GM19238 (cell line): ENCODE results near the gene NFIA.

ENCODE experiments used
- DNase-seq: peaks from one replicate; pipeline ENCODE4 v3.0.0; 2011; ENCODE audit warnings: low spot score; ENCODE audit not compliant: insufficient read length

Gene NFIA

GRCh38 chr1:61083807-61084440 is 1.6 kb downstream of the NFIA start:
- DNase-seq, result no peak

DNA sequence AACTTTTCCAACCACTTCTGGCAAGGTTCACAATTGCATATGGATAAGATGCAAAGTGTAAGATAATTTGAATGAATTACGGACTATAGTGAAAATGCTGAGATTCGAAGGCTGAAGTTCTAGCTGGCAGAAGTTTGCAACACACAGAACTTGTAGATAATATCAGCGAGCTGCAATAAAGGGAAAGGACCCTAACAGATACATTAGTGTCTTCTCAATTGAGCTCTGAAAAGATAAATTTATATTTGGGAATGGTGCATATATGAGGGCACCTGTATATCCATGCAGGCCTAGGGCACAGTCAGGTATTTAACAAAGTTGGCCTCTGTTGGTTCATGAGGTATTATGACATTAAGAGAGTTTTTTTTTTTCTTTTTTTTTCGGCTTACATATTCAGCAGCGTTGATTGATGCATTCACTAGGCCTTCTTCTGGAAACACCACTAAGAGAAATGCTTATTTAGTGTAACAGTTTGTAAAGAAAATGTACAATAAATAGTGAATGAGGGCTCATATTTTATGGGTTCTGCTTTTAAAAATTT is 2.2 kb downstream of the NFIA start:
- DNase-seq, result no peak

DNA sequence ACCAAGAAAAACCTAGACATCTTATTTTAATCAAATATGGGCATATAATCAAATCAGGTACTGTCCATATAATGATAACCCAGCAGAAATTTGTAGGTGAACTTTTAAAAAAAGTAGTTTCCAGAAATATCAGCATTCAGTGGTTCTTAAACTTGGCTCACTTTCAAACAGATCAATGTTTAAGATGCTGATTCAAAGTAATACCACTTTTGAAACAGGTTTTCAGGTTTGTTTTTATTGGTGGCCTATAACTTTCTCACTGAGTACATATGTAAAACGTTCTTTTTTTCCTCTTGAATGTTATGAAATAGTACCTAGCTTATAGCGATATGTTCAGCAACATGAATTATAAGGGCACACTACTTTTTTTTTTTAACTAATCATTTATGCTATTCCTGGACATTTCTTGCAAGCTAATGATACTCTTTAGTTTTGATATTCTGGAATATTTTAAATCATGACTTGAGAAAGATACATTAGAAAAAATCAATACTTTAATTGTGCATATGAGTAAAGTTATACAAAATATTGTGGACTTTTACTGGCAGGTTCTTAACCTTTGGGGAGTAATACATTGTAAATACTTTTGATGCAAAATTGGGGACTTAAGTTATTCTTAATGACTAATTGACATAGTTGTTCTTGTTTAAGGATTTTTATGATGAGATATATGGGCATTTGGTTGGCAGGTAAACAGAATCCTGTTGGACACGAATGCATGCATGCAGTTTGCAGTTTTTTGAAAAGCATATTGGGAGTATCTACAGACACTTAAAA is 3.0 kb downstream of the NFIA start:
- no peak for DNase-seq

GRCh38 chr1:61085983-61086644 is 3.8 kb downstream of the NFIA start:
- DNase-seq, result no peak

- no peak for DNase-seq
Measured at GRCh38 chr1:61087571-61087970, 5.2 kb downstream of the NFIA start.

DNA sequence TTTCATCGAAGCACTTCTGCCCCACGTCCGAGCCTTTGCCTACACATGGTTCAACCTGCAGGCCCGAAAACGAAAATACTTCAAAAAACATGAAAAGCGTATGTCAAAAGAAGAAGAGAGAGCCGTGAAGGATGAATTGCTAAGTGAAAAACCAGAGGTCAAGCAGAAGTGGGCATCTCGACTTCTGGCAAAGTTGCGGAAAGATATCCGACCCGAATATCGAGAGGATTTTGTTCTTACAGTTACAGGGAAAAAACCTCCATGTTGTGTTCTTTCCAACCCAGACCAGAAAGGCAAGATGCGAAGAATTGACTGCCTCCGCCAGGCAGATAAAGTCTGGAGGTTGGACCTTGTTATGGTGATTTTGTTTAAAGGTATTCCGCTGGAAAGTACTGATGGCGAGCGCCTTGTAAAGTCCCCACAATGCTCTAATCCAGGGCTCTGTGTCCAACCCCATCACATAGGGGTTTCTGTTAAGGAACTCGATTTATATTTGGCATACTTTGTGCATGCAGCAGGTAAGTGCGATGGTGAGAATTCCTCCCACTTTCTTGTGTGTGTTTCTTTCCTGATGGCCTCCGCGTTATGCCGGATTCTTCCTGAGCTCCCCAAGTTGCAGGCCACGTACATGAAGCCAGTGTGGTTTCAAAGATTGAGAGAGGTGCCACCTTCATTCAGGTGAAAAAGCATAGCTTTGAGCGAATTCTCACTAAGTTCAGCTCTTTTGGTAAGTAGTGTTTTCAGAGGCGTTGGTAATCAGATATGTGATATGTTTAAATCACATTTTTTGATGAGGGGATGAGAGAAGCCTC is 6.0 kb downstream of the NFIA start:
- no peak for DNase-seq

- no peak for DNase-seq
Measured at GRCh38 chr1:61089338-61089737, 7.0 kb downstream of the NFIA start.

- no peak for DNase-seq
Measured at GRCh38 chr1:61089741-61090140, 7.4 kb downstream of the NFIA start.

GRCh38 chr1:61090546-61091202 is 8.3 kb downstream of the NFIA start:
- DNase-seq, result no peak

GRCh38 chr1:61091455-61091854 is 9.1 kb downstream of the NFIA start:
- no peak for DNase-seq

GRCh38 chr1:61092642-61093041 is 10.3 kb downstream of the NFIA start:
- DNase-seq, result no peak

DNA sequence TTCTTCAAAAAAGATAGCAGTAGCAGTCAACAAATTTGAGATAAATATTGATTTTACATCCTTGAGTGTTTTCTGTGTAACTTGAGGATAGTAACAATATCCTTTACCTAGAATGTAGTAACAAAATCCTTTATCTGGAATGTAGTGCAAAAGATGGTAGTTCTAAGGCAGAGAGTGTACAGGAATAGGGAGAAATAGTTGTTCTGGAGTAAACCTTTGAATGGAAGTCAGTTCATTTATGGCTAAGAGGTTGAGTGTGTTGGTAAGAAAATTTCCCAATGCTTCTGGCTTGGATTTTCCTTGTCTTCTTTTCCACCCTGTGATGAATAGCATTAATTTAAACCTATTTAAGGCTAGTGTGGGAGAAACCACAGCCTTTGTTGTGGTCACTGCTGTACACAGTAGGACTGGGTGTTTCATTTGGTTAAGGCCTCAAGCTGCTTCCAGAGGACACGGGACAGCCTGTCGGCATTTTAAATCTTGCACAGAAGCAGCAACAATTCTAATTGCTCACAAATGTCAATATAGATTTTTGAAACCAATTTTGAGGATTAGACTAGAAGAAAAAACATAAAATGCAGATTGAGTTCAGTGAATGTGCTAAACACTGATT is 11.3 kb downstream of the NFIA start:
- DNase-seq, result no peak

DNA sequence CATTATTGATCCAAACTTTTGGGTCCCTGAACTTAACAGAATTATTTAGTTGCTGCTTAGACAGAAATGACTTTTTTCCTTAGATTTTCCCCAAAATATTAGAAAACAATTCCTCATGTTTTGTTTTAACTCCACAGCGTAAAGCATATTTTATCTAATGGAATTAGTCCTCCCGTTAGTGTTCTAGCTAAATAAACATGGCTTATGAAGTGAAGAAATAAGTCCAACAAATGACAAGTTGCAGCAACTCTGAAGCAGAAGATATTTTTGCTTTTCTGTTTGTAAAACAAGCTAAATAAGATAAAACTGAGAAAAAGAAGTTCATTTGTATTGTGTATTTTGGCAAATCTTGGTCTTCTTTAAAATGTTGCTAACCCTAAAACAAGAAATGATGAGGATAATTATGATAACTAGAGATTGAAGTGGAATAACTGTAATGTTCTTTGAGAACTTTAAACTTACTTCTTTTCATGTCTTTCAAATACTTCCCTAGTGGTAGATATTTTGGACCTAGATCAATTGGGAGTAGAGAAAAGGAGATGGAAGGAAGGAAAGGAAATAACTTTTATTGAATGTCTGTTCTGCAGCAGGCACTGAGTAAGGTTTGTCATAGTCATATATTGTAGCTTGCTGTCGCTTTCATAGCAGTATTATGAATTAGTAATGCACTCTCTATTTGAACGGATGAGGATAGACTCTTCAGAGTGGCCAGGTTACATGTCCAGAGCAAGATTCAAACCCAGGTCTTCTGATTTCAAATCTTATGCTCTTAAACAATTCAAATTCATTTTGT is 12.5 kb downstream of the NFIA start:
- no peak for DNase-seq

- DNase-seq, result no peak
Measured at GRCh38 chr1:61095470-61095812, 13.1 kb downstream of the NFIA start.

- no peak for DNase-seq
Measured at GRCh38 chr1:61097317-61097716, 15.0 kb downstream of the NFIA start.

GRCh38 chr1:61097722-61098121 is 15.4 kb downstream of the NFIA start:
- no peak for DNase-seq

- DNase-seq, result no peak
Measured at GRCh38 chr1:61098333-61098732, 16.0 kb downstream of the NFIA start.

DNA sequence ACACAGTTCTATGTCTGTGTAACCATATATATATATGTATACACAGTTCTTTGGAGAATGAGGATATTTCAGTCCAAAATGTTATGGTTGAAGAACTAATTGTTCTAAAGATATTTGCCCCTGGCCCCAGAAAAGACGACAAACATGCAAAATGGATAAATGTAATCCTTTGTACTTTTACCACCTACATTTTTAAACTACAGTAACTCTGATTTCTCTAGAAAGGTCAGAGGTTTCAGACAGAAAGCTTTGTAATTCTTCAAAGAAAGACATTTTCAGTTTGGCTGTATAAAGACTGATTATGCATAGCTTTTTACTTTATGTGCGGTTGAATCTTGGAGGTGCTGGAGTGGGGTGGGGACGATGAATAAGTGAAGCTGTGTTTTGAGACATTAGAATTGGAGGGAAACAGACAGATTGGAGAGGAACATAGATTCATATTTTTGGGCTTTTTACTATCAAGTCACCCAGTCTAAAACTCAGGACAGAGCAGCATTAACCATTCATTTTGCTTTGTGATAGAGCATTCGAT is 16.6 kb downstream of the NFIA start:
- no peak for DNase-seq

GRCh38 chr1:61100578-61100977 is 18.2 kb downstream of the NFIA start:
- DNase-seq, result no peak

- no peak for DNase-seq
Measured at GRCh38 chr1:61101536-61101935, 19.2 kb downstream of the NFIA start.
